ENCODE data around the gene RRAS.

RRAS gene

DNA sequence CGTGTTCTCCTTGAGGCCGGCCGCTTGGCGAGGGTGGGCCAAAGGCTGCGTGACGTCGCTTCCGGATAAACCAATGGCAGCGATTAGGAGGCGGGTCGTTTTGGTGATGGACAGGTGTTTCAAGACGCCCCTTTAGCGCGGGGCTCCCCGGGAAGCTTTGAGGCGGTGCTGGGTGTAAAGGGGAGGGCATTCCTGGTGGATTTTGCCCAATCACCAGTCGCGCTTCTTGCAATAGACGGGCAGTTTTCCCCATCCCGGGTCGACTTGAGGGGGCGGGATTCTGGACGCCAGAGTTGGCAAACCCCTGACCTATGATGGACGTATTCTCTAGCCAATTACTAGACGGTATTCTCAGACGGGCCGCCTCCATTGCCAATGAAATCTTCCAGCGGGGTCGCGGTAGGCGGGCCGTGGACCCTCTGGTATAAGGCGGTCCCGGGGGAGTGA lies 36.9 kb upstream of the RRAS start:
- peak; percentile 96 for FAIRE-seq

DNA sequence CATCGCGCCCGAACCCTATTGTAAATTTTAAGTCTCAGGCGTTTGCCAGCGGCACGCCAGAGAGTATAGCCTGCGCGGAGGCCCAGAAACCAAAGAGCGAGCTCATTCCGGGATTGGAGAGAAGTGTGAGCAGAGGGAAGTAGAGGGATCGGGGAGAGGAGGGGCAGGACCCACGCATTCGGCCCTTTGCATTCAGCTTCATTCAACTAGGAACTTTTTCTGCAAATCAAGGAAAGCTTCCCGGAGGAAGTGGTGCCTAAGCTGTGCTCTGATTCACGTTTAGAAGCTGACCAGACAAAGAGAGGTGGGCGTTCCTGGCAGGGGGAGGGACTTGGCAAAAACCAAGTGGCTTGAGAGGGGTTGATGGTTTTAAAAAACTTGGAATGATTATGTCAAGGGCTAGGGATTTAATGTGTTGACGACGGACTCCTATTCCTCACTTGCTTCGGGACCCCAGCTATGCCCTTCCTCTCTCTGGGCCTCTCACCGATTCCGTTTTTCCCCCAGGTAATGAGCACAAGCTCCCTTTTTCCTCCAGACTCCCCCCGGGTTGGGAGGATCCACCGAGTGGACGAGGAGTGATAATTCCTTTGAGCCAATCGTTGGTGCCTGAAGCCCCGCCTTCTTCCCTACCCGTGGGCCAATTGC lies 36.3 kb upstream of the RRAS start:
- no peak for FAIRE-seq

DNA sequence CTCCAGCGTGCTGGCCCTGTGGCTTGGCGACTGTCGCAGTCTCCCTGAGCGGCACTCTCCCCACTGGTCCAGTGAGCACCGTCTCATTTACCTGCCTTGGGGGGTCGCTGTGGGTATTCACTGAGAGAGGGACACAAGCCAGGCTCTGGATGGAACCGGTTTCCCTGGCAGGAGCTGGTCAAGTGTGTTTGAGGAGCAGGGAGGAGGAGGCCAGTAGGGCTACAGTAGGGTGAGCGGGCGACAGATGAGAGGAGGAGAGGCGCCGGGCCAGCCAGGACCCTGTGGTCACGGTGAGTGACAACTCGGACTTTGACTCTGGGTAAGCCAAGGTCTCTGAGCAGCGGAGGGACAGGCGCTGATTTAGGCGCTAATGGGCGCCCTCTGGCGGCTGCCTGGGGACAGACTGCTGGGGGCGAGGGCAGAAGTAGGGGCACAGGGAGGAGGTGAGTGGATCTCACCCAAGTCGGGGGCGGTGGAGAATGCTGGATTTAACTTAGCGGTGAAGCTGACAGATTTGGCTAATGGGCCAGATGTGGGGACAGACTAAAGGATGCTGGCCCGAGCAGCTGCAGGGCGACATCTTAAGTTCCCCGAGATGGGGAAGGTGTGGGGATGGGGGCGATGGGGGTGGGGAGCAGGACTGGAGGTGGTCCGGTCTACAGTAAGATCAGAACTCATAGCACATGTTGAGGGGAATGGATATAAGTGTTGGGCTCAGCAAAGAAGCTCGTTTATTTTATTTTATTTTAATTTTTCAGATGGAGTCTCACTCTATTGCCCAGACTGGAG lies 32.4 kb upstream of the RRAS start:
- FAIRE-seq: no peak

DNA sequence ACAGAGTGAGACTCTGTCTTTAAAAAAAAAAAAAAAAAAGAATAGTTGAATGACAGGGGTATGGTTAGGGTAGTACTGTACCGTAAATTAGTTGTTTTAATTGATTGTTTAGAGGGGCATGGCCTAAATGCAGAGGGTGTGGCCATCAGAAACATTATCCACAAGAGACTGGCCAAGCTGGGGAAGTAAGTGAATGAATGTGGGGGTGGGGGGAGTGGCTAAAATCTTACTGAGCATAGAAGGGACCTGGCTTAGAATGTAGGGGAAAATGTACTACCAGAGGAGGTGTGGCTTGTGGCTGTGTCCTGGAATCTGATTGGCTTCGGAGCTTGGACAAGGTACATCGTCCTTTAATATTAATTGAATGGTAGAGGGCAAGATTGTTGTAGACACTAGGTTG lies 29.6 kb upstream of the RRAS start:
- FAIRE-seq: no peak

DNA sequence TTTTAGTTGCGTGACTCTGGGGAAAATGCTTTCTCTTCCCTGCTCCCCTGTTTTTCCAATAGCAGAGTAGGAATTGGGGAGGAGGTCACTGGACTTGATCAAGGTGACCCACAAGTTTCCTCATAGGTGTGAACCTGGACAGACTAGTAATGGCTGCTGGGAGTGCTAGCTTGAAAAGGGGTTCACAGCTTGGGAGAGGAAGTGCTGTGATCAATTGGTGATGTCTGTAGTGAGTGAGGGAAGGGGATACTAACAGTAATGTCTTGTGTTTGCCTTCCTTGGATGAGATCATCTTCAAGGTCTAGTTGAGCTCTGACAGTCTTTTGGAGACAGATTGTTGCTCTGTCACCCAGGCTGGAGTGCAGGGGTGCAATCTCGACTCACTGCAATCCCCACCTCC lies 27.5 kb upstream of the RRAS start:
- FAIRE-seq: no peak

DNA sequence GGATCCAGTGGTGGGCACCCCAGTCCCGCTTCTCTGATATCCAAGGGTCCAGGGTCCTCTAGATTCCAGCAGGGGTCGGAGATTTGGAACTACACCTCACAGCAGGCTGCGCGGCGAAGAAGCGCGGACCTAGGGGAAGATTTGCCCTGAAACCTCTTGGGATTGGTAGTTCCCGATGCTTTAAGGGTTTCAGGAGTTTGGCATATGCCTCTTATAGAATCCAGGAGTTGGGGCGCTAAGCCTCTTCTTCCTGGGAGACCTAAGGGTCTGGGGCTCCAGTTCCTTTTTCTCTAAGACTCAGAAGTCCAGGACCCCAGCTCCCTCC lies 26.1 kb upstream of the RRAS start:
- FAIRE-seq: no peak

DNA sequence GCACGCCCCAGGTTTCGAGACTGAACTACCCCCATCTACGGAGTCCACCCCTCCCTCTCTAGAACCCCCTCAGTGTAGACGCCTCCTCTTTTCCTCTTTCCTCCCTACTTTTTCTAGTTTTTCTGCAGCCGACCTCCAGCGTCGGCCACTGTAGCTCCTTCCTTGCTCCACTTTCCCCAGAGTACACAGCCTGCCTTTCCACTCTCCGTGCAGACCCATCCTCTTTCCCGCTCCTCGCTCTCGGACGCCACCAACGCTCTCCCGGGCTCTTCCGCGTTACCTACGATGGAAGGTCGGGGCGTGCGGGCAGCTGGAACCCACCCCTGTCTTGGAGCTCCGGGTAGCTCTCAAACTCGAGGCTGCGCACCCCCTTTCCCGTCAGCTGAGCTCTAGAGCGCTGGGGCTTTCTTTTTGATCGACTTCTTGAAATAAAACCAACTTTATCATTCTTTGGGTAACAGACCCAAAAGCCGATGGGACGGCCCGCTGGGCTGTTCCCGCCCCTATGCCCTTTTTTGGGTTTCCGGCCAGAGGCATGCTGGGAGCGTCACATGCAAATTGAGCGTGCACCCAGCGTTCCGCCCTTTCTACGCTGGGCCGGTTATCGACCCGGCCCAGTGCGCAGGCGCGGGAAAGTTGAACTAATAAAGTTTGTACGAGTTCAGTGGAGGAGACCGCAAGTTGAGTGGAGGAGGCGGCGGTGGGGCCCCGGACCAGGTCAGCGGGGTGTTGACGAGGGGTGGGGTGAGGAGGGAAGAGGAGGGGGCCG lies 25.6 kb upstream of the RRAS start, which contains the start of the genes BCL2L12 and IRF3:
BCL2L12 (plus strand) TSS at position 583 of the 769 bp plus-strand sequence. CDS start 760 bp downstream, outside the sequence.
IRF3 (minus strand) TSS at position 507 of the 769 bp plus-strand sequence. CDS start 1,019 bp downstream, outside the sequence.
- peak; percentile 94 for FAIRE-seq

DNA sequence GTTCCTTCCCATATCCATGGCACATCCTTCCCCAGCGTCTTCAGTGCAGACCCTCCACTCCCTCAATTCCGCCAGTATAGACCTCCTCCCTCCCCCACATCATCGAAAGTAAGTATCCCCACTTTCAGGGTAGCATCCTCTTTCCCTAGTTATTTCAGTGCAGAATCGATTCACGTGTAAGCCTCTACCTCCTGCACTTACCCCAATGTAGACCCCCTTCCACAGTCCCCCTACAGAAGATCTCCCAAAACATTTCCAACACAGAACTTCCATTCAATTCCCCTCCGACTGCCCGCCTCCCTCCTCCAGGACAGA lies 25.1 kb upstream of the RRAS start:
- no peak for FAIRE-seq

DNA sequence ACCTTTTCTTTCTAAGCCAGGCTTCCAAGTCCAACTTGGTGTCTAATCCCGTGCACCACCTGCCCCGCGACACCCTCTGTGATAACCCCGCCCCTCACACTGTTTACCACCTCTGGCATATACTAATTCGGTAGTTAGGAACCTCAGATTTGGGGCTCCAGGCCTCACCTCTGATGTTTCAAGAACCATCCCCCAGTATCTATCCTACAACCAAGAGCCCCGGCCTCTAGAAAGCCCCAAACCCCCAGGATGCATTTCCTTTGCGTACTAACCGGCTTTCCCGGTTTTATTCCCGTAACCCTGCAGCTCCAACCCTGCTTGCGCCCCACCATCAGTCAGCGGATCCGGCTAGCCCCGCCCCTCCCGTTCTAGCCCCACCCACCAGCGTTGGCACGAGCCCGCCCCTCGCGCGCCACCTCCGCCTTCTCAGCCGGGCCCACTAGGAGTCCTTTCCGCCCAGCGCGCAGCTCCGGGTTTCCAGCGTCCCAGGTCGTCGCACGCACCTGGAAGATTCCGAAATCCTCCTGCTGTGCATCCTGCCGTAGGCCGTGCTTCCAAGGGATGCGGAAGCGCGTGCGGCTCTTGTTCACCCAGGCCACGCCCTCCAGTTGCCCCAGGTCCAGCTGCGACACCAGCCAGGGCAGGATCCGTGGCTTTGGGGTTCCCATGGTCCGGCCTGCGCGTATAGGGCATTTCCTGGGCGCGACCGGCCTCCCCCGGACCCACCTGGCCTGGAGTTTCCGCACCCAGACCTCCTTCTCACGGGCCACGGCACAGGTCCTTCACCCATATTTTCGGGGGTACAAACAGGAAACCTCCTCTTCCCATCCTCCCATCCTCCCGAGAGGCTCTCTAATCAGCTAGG lies 24.5 kb upstream of the RRAS start:
- no peak for FAIRE-seq

DNA sequence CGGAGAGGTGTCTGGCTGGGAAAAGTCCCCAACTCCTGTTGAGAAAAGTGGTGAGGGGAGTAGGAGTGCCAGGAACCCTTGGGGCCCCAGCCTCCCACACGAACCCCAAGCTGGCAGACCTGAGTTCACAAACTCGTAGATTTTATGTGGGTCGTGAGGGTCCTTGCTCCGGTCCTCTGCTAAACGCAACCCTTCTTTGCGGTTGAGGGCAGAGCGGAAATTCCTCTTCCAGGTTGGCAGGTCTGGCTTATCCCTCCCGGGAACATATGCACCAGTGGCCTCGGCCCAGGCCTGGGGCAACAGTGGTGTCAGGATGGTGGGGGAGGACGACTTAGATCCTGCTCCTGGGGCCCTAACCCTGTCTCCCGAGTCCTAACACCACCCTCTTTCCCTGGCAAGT lies 23.3 kb upstream of the RRAS start:
- no peak for FAIRE-seq

DNA sequence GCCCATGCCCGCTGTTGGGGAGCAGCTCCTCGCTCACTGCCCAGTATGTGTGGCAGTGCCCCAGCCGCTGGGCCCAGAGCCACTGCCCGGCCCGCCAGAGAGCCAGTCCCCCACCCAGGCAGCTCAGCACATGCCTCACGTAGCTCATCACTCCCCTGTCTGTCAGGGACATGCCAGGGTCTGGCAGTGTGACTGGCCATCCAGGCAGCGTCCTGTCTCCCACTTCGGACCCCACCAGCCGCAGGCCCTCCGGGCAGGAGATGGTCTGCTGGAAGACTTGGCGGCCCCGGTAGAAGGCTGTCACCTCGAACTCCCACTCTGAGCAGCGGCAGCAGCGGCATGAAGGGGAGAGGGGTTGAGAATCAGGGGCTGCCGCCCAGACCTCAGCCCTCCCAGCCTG lies 22.1 kb upstream of the RRAS start:
- FAIRE-seq: no peak

DNA sequence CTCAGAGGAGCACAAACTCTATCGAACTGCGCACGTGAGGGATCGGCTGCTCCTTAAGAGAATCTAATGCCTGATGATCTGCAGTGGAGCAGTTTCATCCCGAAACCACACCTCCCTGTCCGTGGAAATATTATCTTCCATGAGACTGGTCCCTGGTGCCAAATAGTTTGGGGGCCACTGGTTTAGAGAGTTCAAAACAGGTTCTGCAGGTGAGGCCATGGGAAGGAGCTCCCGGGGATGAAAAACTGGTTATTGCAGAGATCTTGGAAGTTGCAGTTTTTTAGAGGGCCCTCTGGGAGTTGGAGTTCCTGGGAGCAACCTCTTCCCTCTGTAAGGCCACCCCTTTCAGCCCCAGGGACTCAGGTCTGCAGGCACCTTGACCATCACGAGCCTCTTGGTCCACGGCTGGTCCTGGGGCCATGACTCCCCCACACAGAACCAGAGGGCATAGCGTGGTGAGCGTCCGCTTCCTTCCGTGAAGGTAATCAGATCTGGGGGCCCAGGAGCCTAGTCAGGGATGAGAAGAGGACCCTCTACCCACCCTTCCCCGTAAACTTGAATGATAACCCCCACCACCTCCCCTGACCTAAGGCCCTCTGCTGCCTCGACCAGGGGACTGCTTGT lies 20.5 kb upstream of the RRAS start:
- no peak for FAIRE-seq

DNA sequence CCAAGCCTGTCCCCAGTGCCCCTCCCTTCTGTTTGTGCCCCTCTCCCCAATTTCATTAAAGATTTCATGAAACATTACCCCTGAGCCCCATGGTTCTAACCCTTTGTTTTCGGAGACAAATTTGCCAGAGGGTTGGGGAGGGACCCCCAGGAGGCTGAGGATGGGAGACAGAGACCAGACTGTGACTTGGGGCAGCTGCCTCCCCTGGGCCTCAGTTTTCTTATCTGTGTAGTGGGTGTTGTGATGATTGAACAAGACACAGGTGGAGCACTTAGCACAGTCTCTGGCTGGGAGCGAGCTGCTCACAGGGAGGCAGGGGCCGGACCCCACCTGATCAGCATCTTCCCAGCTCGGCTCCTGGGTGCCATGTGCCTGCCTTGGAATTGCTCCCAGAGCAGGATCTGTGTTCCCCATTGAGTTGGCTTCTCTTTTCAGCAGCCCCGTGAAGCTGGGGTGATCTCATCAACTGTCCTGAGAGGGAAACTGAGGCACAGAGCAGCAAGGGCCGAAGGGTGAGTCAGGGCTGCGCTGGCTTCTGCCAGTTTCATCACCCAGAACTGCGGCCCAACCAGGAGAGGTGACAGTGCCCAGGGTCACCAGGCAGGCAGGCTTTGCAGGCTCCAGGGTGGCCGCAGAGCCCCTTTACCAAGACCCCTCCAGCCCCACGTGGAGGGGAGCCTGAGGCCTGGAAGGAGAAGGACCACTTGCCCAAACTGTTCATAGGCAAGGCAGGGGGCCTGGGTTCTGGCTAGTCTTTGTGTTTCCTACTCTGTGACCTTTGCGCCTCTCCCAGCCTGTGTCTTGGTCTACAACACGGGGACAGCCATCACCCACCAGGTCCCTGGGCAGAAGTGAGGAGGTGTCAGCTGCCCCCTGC lies 18.9 kb upstream of the RRAS start:
- FAIRE-seq: no peak

DNA sequence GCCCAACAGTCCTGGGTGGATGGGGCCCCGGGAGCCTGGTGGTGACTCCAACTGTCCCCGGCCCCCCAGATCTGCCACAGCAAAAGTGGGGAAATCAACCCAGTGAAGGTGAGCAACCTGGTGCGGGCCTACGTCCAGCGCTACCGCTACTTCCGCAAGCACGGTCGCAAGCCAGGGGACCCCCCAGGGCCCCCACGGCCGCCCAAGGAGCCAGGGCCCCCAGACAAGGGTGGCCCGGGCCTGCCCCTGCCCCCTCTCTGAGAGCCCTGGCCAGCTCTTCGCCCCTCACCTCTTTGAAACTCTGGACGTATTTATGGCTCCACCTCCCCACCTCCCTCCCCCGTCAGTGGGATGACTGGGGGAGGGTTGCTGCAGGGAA lies 18.2 kb upstream of the RRAS start:
- FAIRE-seq: no peak

DNA sequence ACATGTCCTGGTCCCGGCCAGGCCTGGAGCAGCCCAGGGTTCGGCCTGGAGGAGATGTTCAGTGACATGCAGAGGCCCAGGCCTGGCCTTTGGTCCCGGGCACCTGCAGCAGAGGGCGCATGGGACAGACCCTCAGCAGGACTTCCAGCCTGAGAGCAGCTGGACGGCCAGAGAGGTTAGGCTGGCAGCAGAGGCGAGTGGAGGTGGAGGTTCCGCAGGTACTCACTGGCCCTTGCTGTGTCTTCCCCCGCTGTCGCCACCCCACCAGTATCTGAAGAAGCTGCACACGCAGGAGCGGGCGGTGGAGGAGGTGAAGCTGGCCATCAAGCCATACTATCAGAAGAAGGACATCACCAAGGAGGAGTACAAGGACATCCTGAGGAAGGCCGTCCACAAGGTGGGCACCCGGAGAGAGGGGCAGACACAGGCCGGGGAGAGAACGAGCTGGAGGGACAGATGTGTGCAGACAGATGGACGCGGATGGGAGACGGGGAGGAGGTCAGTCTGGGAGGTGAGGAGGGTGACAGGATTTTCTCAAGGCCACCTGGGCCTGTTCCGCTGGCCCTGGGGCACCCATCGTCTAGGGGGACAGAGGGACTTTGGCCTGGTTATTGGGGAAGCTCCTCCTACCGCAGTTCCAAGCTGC lies 17.7 kb upstream of the RRAS start:
- no peak for FAIRE-seq

DNA sequence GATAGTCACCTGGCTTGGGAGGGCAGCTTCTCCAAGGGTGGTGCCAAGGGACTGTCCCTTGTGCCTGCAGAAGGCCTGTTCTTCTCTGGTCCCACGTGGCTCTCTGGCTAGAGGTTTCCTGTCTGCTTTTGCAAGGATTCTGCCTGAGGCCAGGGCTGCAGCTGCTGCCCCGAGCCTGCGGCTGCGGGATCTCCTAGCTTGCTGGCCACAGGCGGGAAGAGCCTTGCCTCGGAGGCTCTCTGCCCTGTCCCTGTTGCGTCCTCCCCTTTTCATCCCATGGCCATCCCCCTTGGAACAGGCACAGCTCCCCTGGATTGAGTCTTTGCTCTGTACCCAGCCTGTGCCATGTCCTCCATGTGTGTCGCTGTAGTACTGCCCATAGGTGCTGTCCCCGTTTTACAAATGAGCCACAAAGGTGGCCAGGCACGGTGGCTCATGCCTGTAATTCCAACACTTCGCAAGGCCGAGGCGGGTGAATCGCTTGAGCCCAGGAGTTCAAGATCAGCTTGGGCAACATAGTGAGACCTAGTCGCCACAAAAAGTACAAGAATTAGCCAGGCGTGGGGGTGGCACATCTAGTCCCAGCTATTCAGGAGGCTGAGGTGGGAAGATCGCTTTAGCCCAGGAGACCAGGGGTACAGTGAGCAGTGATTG lies 16.6 kb upstream of the RRAS start:
- FAIRE-seq: no peak

DNA sequence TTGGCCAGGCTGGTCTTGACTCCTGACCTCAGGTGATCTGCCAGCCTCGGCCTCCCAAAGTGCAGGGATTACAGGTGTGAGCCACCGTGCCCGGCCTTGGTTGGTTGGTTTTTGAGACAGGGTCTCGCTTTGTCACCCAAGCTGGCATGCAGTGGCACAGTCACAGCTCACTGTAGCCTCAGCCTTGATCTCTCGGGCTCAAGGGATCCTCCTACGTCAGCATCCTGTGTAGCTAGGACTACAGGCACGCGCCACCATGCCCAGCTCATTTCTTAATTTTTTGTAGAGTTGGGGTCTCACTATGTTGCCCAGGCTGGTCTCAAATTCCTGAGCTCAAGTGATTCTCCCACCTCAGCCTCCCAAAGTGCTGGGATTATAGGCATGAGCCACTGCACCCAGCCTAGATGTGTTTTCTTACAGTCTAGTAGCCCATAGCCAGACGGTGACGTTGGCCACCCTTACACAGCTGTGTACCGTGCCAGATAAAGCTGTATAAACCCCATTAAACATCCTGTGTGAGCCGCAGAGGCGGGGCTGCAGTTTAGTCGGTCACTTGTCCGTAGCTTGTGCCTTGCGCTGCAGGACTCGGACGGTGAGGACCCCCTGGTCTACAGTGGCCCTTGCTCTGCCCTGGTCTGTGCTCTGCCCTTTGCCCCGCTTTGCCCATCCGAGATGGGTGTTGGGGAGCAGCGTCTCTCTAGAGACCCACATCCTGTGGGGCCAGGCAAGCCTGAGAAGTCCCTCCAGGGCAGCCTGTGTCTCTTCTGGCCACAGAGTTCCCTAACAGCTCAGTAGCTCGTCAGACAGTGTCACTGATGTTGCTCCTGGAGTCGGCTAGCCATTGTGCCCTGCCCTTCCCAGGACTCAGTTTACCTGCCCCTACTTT lies 15.9 kb upstream of the RRAS start:
- FAIRE-seq: no peak

DNA sequence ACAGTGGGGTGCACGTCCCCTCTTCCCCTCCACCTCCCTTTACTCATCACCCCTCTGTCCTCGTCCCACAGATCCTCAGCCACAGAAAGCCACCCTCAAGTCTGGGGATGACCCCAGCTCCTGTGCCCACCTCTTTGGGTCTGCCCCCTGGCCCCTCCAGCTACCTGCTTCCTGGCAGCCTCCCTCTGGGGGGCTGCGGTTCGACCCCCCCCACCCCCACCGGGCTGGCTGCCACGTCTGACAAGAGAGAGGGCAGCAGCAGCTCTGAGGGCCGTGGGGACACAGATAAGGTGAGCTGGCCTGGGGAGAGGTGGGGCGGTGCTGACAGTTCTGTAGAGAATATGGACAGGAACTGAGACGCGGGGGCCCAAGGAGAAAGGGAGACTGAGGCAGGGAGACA lies 14.6 kb upstream of the RRAS start:
- no peak for FAIRE-seq

DNA sequence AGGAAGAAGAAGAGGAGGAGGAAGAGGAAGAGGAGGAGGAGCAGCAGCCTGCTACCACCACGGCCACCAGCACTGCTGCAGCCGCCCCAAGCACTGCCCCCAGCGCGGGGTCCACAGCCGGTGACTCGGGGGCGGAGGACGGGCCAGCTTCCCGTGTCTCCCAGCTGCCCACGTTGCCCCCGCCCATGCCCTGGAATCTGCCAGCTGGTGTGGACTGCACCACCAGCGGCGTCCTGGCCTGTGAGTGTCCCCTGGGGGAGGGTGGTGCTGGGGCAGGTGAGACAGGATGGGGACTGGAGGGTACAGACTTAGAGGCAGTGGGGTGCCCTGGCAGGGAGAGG lies 13.5 kb upstream of the RRAS start:
- no peak for FAIRE-seq
